Adrenal gland (tissue), 12 donors: Measurements from ENCODE around the gene ST6GALNAC3. TPM values are rescaled to one million over a fixed set of nuclear protein-coding genes. Genes with fewer than 3 reads are reported as not detected.

ENCODE experiments used
- DNase-seq, 7 donors: peaks; one replicate each; pipeline ENCODE4 v3.0.0-alpha.2; 2019 to 2020
- H3K27ac ChIP-seq, 5 donors: fragments of 200-600 bp; sonication (generic) in 4 of 5; 1 replicate in 3 of 5; 2 replicates in 2 of 5; pipeline versions ENCODE4 v1.5.1 to v1.8.0; 2016 to 2020; ENCODE audit warnings: mild to moderate bottlenecking in 1 of 5
- H3K27me3 ChIP-seq: fragments of 200-600 bp; 2 replicates; pipeline ENCODE4 v1.8.0; 2021
- H3K36me3 ChIP-seq, 2 donors: fragments of 200-600 bp; replicated peaks in 1 of 2; 1 replicate in 1 of 2; 2 replicates in 1 of 2; pipeline versions ENCODE4 v1.5.1 to v1.8.0; 2018 to 2022
- H3K4me1 ChIP-seq, 2 donors: fragments of 200-600 bp; replicated peaks in 1 of 2; 1 replicate in 1 of 2; 2 replicates in 1 of 2; pipeline versions ENCODE4 v1.5.1 to v1.8.0; 2018 to 2021
- H3K4me3 ChIP-seq, 4 donors: fragments of 200-600 bp; sonication (generic) in 3 of 4; one replicate each; pipeline ENCODE4 v1.5.1; 2016 to 2018
- H3K9me3 ChIP-seq, 3 donors: fragments of 200-600 bp; sonication (generic) in 1 of 3; replicated peaks in 1 of 3; 1 replicate in 2 of 3; 2 replicates in 1 of 3; pipeline versions ENCODE4 v1.5.1 to v1.8.0; 2016 to 2021
- CTCF ChIP-seq, 6 experiments: fragments of 450-650 bp in 4 of 6; fragments of 200-600 bp in 2 of 6; sonication (generic) in 1 of 6; IDR thresholded peaks; 1 replicate in 5 of 6; 2 replicates in 1 of 6; pipeline versions ENCODE4 v1.5.1 to v1.8.0; 2016 to 2021; ENCODE audit warnings: antibody characterized with exemption in 6 of 6, mild to moderate bottlenecking in 2 of 6, moderate library complexity in 1 of 6
- POLR2A ChIP-seq, 2 donors: fragments of 450-650 bp; IDR thresholded peaks; one replicate each; pipeline ENCODE4 v1.6.1; 2017; ENCODE audit warnings: antibody characterized with exemption in 2 of 2, mild to moderate bottlenecking in 2 of 2, moderate library complexity in 1 of 2
- WGBS, 4 donors: extraction: QIAGEN DNeasy Blood & Tissue Kit in 2 of 4; methylation state at CpG; one replicate each; pipeline versions ENCODE4 v1.1.5 to v1.1.7; 2013 to 2017; 5-methylcytosine and 5-hydroxymethylcytosine counted together
- intact Hi-C, 2 donors: fragments of 100-400 bp; cut with DNase I; formaldehyde crosslinking; loops; one replicate each; pipeline versions ENCODE4 v1.14.1 to v1.15.0; 2022 to 2023
- polyA plus RNA-seq, 3 donors: library from polyadenylated mRNA; stranded (reverse); fragments of 200-250 nt in 2 of 3; fragments of 350-450 nt in 1 of 3; fragmentation: Illumina TruSeq in 1 of 3; extraction: RNeasy Lipid Tissue Mini Kit (QIAGEN cat#74804) in 1 of 3; gene quantifications; one replicate each; pipeline ENCODE4 v1.2.3, GENCODE V29; 2013 to 2014
- total RNA-seq, 9 donors: library from RNA; depleted of rRNA in 4 of 9; stranded (reverse); fragments of >200 nt in 4 of 9; fragments of 120-200 nt in 1 of 9; fragmentation: NEBNext Ultra II Directional in 1 of 9; extraction: Animal tissue kit (Norgen Biotek cat#: 25700) in 1 of 9; gene quantifications; one replicate each; pipeline versions ENCODE4 v1.1.0 to v1.2.4, GENCODE V29; 2013 to 2023
- donor health status: healthy with polysubstance abuse.
- donor health status: Bipolar disorder and iron deficiency.
- donor health status: DM: yes; HTN: yes; CAD: no.
- donor health status: DM: no; HTN: no; CAD: no.
- donor health status: DM: no; HTN: no; CAD: no.
- donor health status: DM: yes; HTN: yes; CAD: no.

ST6GALNAC3 gene
- total and polyA plus RNA-seq, 12 donors = 1.4 to 11.5 (median 5.9) TPM

- 66 to 92% (median 85%) methylated on average over 3 of the region's 3 CpGs for WGBS, 4 donors
- no peak for DNase-seq
- intact Hi-C loops = no loop called here
- no peaks in the 10 kb centered on the region for H3K9me3 ChIP-seq
- H3K4me3 ChIP-seq = no peak overlapping the region
- no peaks in the 10 kb centered on the region for H3K27me3 ChIP-seq
- peaks cover 0 to under 1% of the 10 kb centered on the region in 2 donors for H3K36me3 ChIP-seq
- no peaks in the 10 kb centered on the region for H3K4me1 ChIP-seq
- TF ChIP-seq POLR2A (IDR thresholded peaks at IDR 0.05) (no peak), CTCF (IDR thresholded peaks at IDR 0.05) (no peak)
- H3K27ac ChIP-seq = no peak overlapping the region
These were observed 519.1 kb downstream of the ST6GALNAC3 start for GRCh38 chr1:76593618-76594017.

- Histone ChIP-seq H3K36me3 (peaks cover 0 to 3% of the 10 kb centered on the region in 2 donors), H3K27ac (no peak overlapping the region), H3K4me1 (no peaks in the 10 kb centered on the region), H3K9me3 (no peaks in the 10 kb centered on the region), H3K4me3 (no peak overlapping the region), H3K27me3 (no peaks in the 10 kb centered on the region)
- no peak for DNase-seq
- 68 to 94% (median 81%) methylated on average over 4 of the region's 4 CpGs for WGBS, 4 donors
- TF ChIP-seq CTCF (IDR thresholded peaks at IDR 0.05) = no peak
- TF ChIP-seq POLR2A (IDR thresholded peaks at IDR 0.05) = no peak
- intact Hi-C loops = no loop called here
These were observed 520.5 kb downstream of the ST6GALNAC3 start for GRCh38 chr1:76595024-76595423.

GRCh38 chr1:76601465-76601864 is 526.9 kb downstream of the ST6GALNAC3 start:
- peaks cover 0 to 3% of the 10 kb centered on the region in 2 donors for H3K36me3 ChIP-seq
- no peaks in the 10 kb centered on the region for H3K4me1 ChIP-seq
- WGBS, 4 donors = 61 to 71% (median 70%) methylated on average over 2 of the region's 2 CpGs
- TF ChIP-seq CTCF (IDR thresholded peaks at IDR 0.05) = no peak
- no peak for TF ChIP-seq POLR2A (IDR thresholded peaks at IDR 0.05)
- DNase-seq = no peak
- intact Hi-C loops = no loop called here
- no peaks in the 10 kb centered on the region for H3K27me3 ChIP-seq
- no peak overlapping the region for H3K4me3 ChIP-seq
- no peaks in the 10 kb centered on the region for H3K9me3 ChIP-seq
- no peak overlapping the region for H3K27ac ChIP-seq

GRCh38 chr1:76607717-76608116 is 533.2 kb downstream of the ST6GALNAC3 start:
- WGBS, 4 donors = 76 to 80% (median 76%) methylated on average over 3 of the region's 3 CpGs
- Histone ChIP-seq H3K4me3 (no peak overlapping the region), H3K27me3 (no peaks in the 10 kb centered on the region), H3K27ac (no peak overlapping the region), H3K9me3 (no peaks in the 10 kb centered on the region), H3K4me1 (no peaks in the 10 kb centered on the region), H3K36me3 (no peaks in the 10 kb centered on the region)
- TF ChIP-seq CTCF (IDR thresholded peaks at IDR 0.05) (no peak), POLR2A (IDR thresholded peaks at IDR 0.05) (no peak)
- intact Hi-C loops = no loop called here
- DNase-seq = no peak
